A549 (cell line): Measurements from ENCODE around the gene CHST10. TPM values are rescaled to one million over a fixed set of nuclear protein-coding genes. Genes with fewer than 3 reads are reported as not detected.

Source experiments
- ATAC-seq, 2 experiments: fragments of 200-7000 bp in 1 of 2; fragments of >200 bp in 1 of 2; cut with Nextera tagmentation in 1 of 2; cut with Tn5 transposase in 1 of 2; 3 replicates each; pipeline versions ENCODE4 v1.8.0 to v1.9.1; 2018 to 2020; ENCODE audit warnings: mild to moderate bottlenecking in 1 of 2, moderate library complexity in 1 of 2
- CTCF ChIA-PET: fragments of 300-600 bp; sonication (Branson Sonifier 250); formaldehyde crosslinking; extraction: SDS; loops from one replicate; lab custom pipeline; 2021; ENCODE audit warnings: antibody characterized with exemption, inconsistent platforms; lab: Yijun Ruan, JAX
- POLR2A ChIA-PET: fragments of 350-600 bp; formaldehyde crosslinking; extraction: SDS; loops from one replicate; lab custom pipeline; 2021; ENCODE audit warnings: antibody characterized with exemption, inconsistent platforms; lab: Yijun Ruan, JAX
- DNase-seq, 2 experiments: peaks; one replicate each; pipeline versions ENCODE4 v3.0.0 to v3.0.0-alpha.2; 2011 to 2016; ENCODE audit warnings: low read depth in 1 of 2, low spot score in 1 of 2
- FAIRE-seq: peaks from 2 replicates; lab custom pipeline; 2011; peaks lifted over from hg19 to GRCh38; lab: Jason Lieb, UNC
- H3K27ac ChIP-seq, 2 experiments: fragments of >200 bp; sonication (Bioruptor Twin); formaldehyde crosslinking; 3 replicates each; pipeline ENCODE4 v1.5.1; 2016 to 2017
- H3K4me1 ChIP-seq: fragments of >200 bp; sonication (Bioruptor Twin); formaldehyde crosslinking; 3 replicates; pipeline ENCODE4 v1.6.1; 2016
- H3K4me2 ChIP-seq: fragments of >200 bp; sonication (Bioruptor Twin); formaldehyde crosslinking; 3 replicates; pipeline ENCODE4 v1.6.1; 2016
- H3K4me3 ChIP-seq: fragments of >200 bp; sonication (Bioruptor Twin); formaldehyde crosslinking; 3 replicates; pipeline ENCODE4 v1.5.1; 2016
- H3K9me3 ChIP-seq: fragments of >200 bp; sonication (Bioruptor Twin); formaldehyde crosslinking; 3 replicates; pipeline ENCODE4 v1.6.1; 2016
- ATOH8 ChIP-seq: fragments of 250-450 bp; sonication (Bioruptor Pico); IDR thresholded peaks from 2 replicates; pipeline ENCODE4 v1.5.0; 2020; ENCODE audit warnings: low read depth, mild to moderate bottlenecking, moderate library complexity
- CBX2 ChIP-seq: fragments of 200-600 bp; sonication (generic); IDR thresholded peaks from 2 replicates; pipeline ENCODE4 v1.6.1; 2016; ENCODE audit warnings: low read depth, mild to moderate bottlenecking, borderline replicate concordance
- CEBPB ChIP-seq, 2 experiments: fragments of >200 bp in 1 of 2; sonication (Bioruptor Twin) in 1 of 2; formaldehyde crosslinking in 1 of 2; IDR thresholded peaks; 2 replicates each; pipeline ENCODE4 v1.6.1; 2012 to 2016
- CHD2 ChIP-seq: fragments of 150-350 bp; IDR thresholded peaks from 2 replicates; pipeline ENCODE4 v1.6.1; 2014; ENCODE audit warnings: low read length; ENCODE audit not compliant: partially characterized antibody
- EHF ChIP-seq: fragments of 250-450 bp; sonication (Bioruptor Pico); IDR thresholded peaks from 2 replicates; pipeline ENCODE4 v1.5.0; 2020; ENCODE audit warnings: mild to moderate bottlenecking
- ESRRA ChIP-seq: fragments of 150-350 bp; IDR thresholded peaks from 2 replicates; pipeline ENCODE4 v1.6.1; 2014; ENCODE audit warnings: mild to moderate bottlenecking, low read length, borderline replicate concordance
- FOSL2 ChIP-seq, 2 experiments: fragments of 450-650 bp in 1 of 2; fragments of >200 bp in 1 of 2; sonication (Bioruptor Twin) in 1 of 2; formaldehyde crosslinking; IDR thresholded peaks; 2 replicates each; pipeline versions ENCODE4 v1.5.0 to v1.6.1; 2016 to 2020; ENCODE audit warnings: mild to moderate bottlenecking in 1 of 2, moderate library complexity in 1 of 2
- GATA3 ChIP-seq: IDR thresholded peaks from 2 replicates; pipeline ENCODE4 v1.6.1; 2012; ENCODE audit warnings: borderline replicate concordance
- HOXA7 ChIP-seq: fragments of 250-450 bp; sonication (Bioruptor Pico); IDR thresholded peaks from 2 replicates; pipeline ENCODE4 v1.5.0; 2020; ENCODE audit warnings: mild to moderate bottlenecking, moderate library complexity
- KDM5A ChIP-seq: fragments of 200-600 bp; sonication (generic); IDR thresholded peaks from 2 replicates; pipeline ENCODE4 v1.6.1; 2016; ENCODE audit warnings: antibody characterized with exemption, mild to moderate bottlenecking
- MAZ ChIP-seq: fragments of 150-350 bp; IDR thresholded peaks from 2 replicates; pipeline ENCODE4 v1.6.1; 2014; ENCODE audit warnings: antibody characterized with exemption, low read depth, low read length, borderline replicate concordance
- POLR2AphosphoS2 ChIP-seq: conservative IDR thresholded peaks from 2 replicates; pipeline ENCODE4 v1.6.1; 2012; ENCODE audit warnings: low read length, improper control_type of control experiment, inconsistent platforms
- RAD21 ChIP-seq, 2 experiments: fragments of >200 bp in 1 of 2; sonication (Bioruptor Twin) in 1 of 2; formaldehyde crosslinking in 1 of 2; IDR thresholded peaks in 1 of 2; conservative IDR thresholded peaks in 1 of 2; 2 replicates in 1 of 2; 3 replicates in 1 of 2; pipeline ENCODE4 v1.6.1; 2012 to 2018; ENCODE audit warnings: inconsistent platforms in 1 of 2
- REST ChIP-seq: fragments of 200-600 bp; sonication (generic); IDR thresholded peaks from 2 replicates; pipeline ENCODE4 v1.6.1; 2016; ENCODE audit warnings: antibody characterized with exemption, mild to moderate bottlenecking, moderate library complexity
- TFCP2L1 ChIP-seq: fragments of 250-450 bp; sonication (Bioruptor Pico); IDR thresholded peaks from 2 replicates; pipeline ENCODE4 v1.5.0; 2021; ENCODE audit warnings: mild to moderate bottlenecking
- ZFP36 ChIP-seq: fragments of 450-650 bp; IDR thresholded peaks from 2 replicates; pipeline ENCODE4 v1.6.1; 2014; ENCODE audit warnings: borderline replicate concordance; ENCODE audit not compliant: partially characterized antibody
- ZSCAN20 ChIP-seq: fragments of 250-450 bp; sonication (Bioruptor Pico); IDR thresholded peaks from 2 replicates; pipeline ENCODE4 v1.8.0; 2022; ENCODE audit warnings: mild to moderate bottlenecking, moderate library complexity
- WGBS: methylation state at CpG from one replicate; pipeline ENCODE4 v1.1.6; 2017; ENCODE audit errors: missing lambda C conversion rate; 5-methylcytosine and 5-hydroxymethylcytosine counted together
- polyA plus RNA-seq, 4 experiments: library from polyadenylated mRNA; depleted of rRNA in 3 of 4; stranded (reverse); fragments of >200 nt; fragmentation: RNase III in 1 of 4; extraction: RNeasy Plus Mini Kit Qiagen cat#74134 plus additional on column Dnase treatment in 1 of 4; gene quantifications; 2 replicates in 3 of 4; 3 replicates in 1 of 4; pipeline ENCODE4 v1.2.3, GENCODE V29; 2011 to 2017
- TF ChIP-seq, protein P1 (sequence below): fragments of 150-350 bp; IDR thresholded peaks from 2 replicates; pipeline ENCODE4 v1.6.1; 2014; ENCODE audit warnings: low read depth, mild to moderate bottlenecking, low read length
- TF ChIP-seq, protein P2 (sequence below): IDR thresholded peaks from 2 replicates; pipeline ENCODE4 v1.6.1; 2012; ENCODE audit warnings: low read depth, borderline replicate concordance
- TF ChIP-seq, protein P3 (sequence below): fragments of 450-650 bp; IDR thresholded peaks from 2 replicates; pipeline ENCODE4 v1.6.1; 2014; ENCODE audit warnings: antibody characterized with exemption
- TF ChIP-seq, protein P4 (sequence below): fragments of >200 bp; sonication (Bioruptor Twin); formaldehyde crosslinking; IDR thresholded peaks from 2 replicates; pipeline ENCODE4 v1.6.1; 2016

Gene CHST10
- polyA plus RNA-seq, 2 of the 4 experiments (the other 2 are of a cell fraction) = 16.6 to 24.0 TPM

- POLR2A ChIA-PET = no interaction called here
- ATAC-seq = no peak
- WGBS = 80% methylated on average over 12 of the region's 12 CpGs
- no peak for TF ChIP-seq EHF (CRISPR knock-in tag)
- no peak for TF ChIP-seq POLR2AphosphoS2
- TF ChIP-seq ESRRA = no peak
- no peak for TF ChIP-seq HOXA7 (CRISPR knock-in tag)
- TF ChIP-seq TFCP2L1 (CRISPR knock-in tag) = no peak
- TF ChIP-seq RAD21 (conservative IDR thresholded peaks at IDR 0.05 in 1 of 2, IDR thresholded peaks at IDR 0.05 in 1 of 2) = no peak
- no peak for TF ChIP-seq ZSCAN20 (CRISPR knock-in tag)
- no peak for TF ChIP-seq GATA3
- TF ChIP-seq CHD2 = no peak
- no peak for TF ChIP-seq CEBPB (IDR thresholded peaks at IDR 0.05)
- TF ChIP-seq, protein P1, sequence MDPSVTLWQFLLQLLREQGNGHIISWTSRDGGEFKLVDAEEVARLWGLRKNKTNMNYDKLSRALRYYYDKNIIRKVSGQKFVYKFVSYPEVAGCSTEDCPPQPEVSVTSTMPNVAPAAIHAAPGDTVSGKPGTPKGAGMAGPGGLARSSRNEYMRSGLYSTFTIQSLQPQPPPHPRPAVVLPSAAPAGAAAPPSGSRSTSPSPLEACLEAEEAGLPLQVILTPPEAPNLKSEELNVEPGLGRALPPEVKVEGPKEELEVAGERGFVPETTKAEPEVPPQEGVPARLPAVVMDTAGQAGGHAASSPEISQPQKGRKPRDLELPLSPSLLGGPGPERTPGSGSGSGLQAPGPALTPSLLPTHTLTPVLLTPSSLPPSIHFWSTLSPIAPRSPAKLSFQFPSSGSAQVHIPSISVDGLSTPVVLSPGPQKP = no peak
- TF ChIP-seq FOSL2 (IDR thresholded peaks at IDR 0.05) = no peak
- no peak for TF ChIP-seq FOSL2 (CRISPR knock-in tag; IDR thresholded peaks at IDR 0.05)
- no peak for TF ChIP-seq REST
- no peak for TF ChIP-seq ATOH8
- no peak overlapping the region for H3K4me2 ChIP-seq
- DNase-seq = no peak
- no peak overlapping the region for H3K4me3 ChIP-seq
- CTCF ChIA-PET = no interaction called here
- FAIRE-seq = no peak
- no peaks in the 10 kb centered on the region for H3K4me1 ChIP-seq
- H3K27ac ChIP-seq = no peak overlapping the region
- peaks cover 16% of the 10 kb centered on the region; the same call in 2 of the 3 replicates for H3K9me3 ChIP-seq
Observed at GRCh38 chr2:100427111-100427510, 9.6 kb upstream of the CHST10 start.

GRCh38 chr2:100426384-100426720, 8.9 kb upstream of the CHST10 start:
- TF ChIP-seq, protein P2, sequence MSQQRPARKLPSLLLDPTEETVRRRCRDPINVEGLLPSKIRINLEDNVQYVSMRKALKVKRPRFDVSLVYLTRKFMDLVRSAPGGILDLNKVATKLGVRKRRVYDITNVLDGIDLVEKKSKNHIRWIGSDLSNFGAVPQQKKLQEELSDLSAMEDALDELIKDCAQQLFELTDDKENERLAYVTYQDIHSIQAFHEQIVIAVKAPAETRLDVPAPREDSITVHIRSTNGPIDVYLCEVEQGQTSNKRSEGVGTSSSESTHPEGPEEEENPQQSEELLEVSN = no peak
- no peak for TF ChIP-seq ZFP36
- no peak for TF ChIP-seq EHF (CRISPR knock-in tag)
- TF ChIP-seq, protein P3, sequence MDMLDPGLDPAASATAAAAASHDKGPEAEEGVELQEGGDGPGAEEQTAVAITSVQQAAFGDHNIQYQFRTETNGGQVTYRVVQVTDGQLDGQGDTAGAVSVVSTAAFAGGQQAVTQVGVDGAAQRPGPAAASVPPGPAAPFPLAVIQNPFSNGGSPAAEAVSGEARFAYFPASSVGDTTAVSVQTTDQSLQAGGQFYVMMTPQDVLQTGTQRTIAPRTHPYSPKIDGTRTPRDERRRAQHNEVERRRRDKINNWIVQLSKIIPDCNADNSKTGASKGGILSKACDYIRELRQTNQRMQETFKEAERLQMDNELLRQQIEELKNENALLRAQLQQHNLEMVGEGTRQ = no peak
- TF ChIP-seq CBX2 = no peak
- no peak for TF ChIP-seq MAZ
- TF ChIP-seq, protein P4, sequence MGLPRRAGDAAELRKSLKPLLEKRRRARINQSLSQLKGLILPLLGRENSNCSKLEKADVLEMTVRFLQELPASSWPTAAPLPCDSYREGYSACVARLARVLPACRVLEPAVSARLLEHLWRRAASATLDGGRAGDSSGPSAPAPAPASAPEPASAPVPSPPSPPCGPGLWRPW = no peak
- no peak for TF ChIP-seq FOSL2 (IDR thresholded peaks at IDR 0.05)
- TF ChIP-seq FOSL2 (CRISPR knock-in tag; IDR thresholded peaks at IDR 0.05) = no peak
- no peak for TF ChIP-seq KDM5A
- DNase-seq (no peak), FAIRE-seq (no peak), ATAC-seq (0 out of 6 replicates have a peak, but pooled peaks of 1 of the 2 experiments have one; percentile 26)
- Histone ChIP-seq H3K27ac (no peak overlapping the region), H3K4me1 (no peaks in the 10 kb centered on the region), H3K4me2 (no peak overlapping the region), H3K4me3 (no peak overlapping the region), H3K9me3 (peaks cover 16% of the 10 kb centered on the region; the same call in 2 of the 3 replicates)
- 64% methylated on average over 18 of the region's 18 CpGs for WGBS
- POLR2A ChIA-PET = no interaction called here
- CTCF ChIA-PET = interaction anchor here (2.2 kb wide), 1 partner anchor 164 kb away, joined by 11 read pairs; no protein-coding TSS in a partner anchor
